WTC11 (cell line): ENCODE results near the gene CDCA4. TPM values are rescaled to one million over a fixed set of nuclear protein-coding genes. Genes with fewer than 3 reads are reported as not detected.

Experiments
- ATAC-seq: fragments of 200-7000 bp; cut with Tn5 transposase; 2 replicates; pipeline ENCODE4 v1.10.0; 2021; ENCODE audit warnings: mild to moderate bottlenecking, moderate library complexity
- CTCF ChIA-PET: fragments of 300-600 bp; sonication (Branson Sonifier 250); formaldehyde crosslinking; loops from one replicate; lab custom pipeline; 2021; ENCODE audit warnings: antibody characterized with exemption; lab: Charles Lee
- POLR2A ChIA-PET: fragments of 350-600 bp; sonication (Branson Sonifier 250); formaldehyde crosslinking; loops from one replicate; lab custom pipeline; 2021; ENCODE audit warnings: antibody characterized with exemption; lab: Charles Lee
- DNase-seq: peaks from one replicate; pipeline ENCODE4 v3.0.0; 2021; ENCODE audit warnings: low spot score
- H3K27ac Mint-ChIP-seq: 2 replicates; pipeline ENCODE4 v1.8.0; 2021; ENCODE audit warnings: mixed read lengths
- H3K27me3 Mint-ChIP-seq: 2 replicates; pipeline ENCODE4 v1.8.0; 2021; ENCODE audit warnings: low read depth, mild to moderate bottlenecking, moderate library complexity, mixed read lengths
- H3K36me3 Mint-ChIP-seq: 2 replicates; pipeline ENCODE4 v1.8.0; 2021; ENCODE audit warnings: mixed read lengths
- H3K4me1 Mint-ChIP-seq: 2 replicates; pipeline ENCODE4 v1.8.0; 2022; ENCODE audit warnings: mixed read lengths
- H3K4me3 Mint-ChIP-seq: 2 replicates; pipeline ENCODE4 v1.8.0; 2021; ENCODE audit warnings: mild to moderate bottlenecking, moderate library complexity, mixed read lengths
- H3K9me3 Mint-ChIP-seq: 2 replicates; pipeline ENCODE4 v1.8.0; 2021; ENCODE audit warnings: mixed read lengths
- ATF1 ChIP-seq: sonication (generic); formaldehyde crosslinking; IDR thresholded peaks from 2 replicates; pipeline ENCODE4 v1.8.1; 2023; ENCODE audit warnings: mild to moderate bottlenecking, moderate library complexity, missing genetic modification reagents
- ELF4 ChIP-seq: sonication (generic); formaldehyde crosslinking; IDR thresholded peaks from 2 replicates; pipeline ENCODE4 v1.8.1; 2022; ENCODE audit warnings: low read depth, mild to moderate bottlenecking, moderate library complexity, missing genetic modification reagents
- ETV6 ChIP-seq: sonication (generic); formaldehyde crosslinking; IDR thresholded peaks from 2 replicates; pipeline ENCODE4 v1.8.1; 2022; ENCODE audit warnings: mild to moderate bottlenecking, missing genetic modification reagents
- FOXP1 ChIP-seq: sonication (generic); formaldehyde crosslinking; IDR thresholded peaks from 2 replicates; pipeline ENCODE4 v1.8.0; 2022; ENCODE audit warnings: missing genetic modification reagents, mild to moderate bottlenecking, moderate library complexity, borderline replicate concordance
- GABPB1 ChIP-seq: sonication (generic); formaldehyde crosslinking; IDR thresholded peaks from 2 replicates; pipeline ENCODE4 v1.8.1; 2023; ENCODE audit warnings: mild to moderate bottlenecking, missing genetic modification reagents
- HMGA2 ChIP-seq: fragments of 250-450 bp; sonication (Bioruptor Pico); IDR thresholded peaks from 2 replicates; pipeline ENCODE4 v1.4.0; 2021; ENCODE audit warnings: mild to moderate bottlenecking, moderate library complexity
- IRF2 ChIP-seq: sonication (generic); formaldehyde crosslinking; IDR thresholded peaks from 2 replicates; pipeline ENCODE4 v1.8.0; 2022; ENCODE audit warnings: low read depth, missing genetic modification reagents, borderline replicate concordance
- JAZF1 ChIP-seq: fragments of 250-450 bp; sonication (Bioruptor Pico); IDR thresholded peaks from 2 replicates; pipeline ENCODE4 v1.9.0; 2021; ENCODE audit warnings: moderate library complexity, mild to moderate bottlenecking, inconsistent platforms
- MXD4 ChIP-seq: fragments of 250-450 bp; sonication (Bioruptor Pico); IDR thresholded peaks from 2 replicates; pipeline ENCODE4 v1.8.0; 2021; ENCODE audit warnings: mild to moderate bottlenecking, moderate library complexity, borderline replicate concordance
- NFATC4 ChIP-seq: fragments of 250-450 bp; sonication (Bioruptor Pico); IDR thresholded peaks from 2 replicates; pipeline ENCODE4 v1.9.0; 2021; ENCODE audit warnings: mild to moderate bottlenecking
- NFE2L1 ChIP-seq: sonication (generic); formaldehyde crosslinking; IDR thresholded peaks from 2 replicates; pipeline ENCODE4 v1.8.1; 2023; ENCODE audit warnings: missing genetic modification reagents
- NFYB ChIP-seq: sonication (generic); formaldehyde crosslinking; conservative IDR thresholded peaks from 2 replicates; pipeline ENCODE4 v1.8.0; 2022; ENCODE audit warnings: low read depth, missing genetic modification reagents
- NR1H2 ChIP-seq: sonication (generic); formaldehyde crosslinking; IDR thresholded peaks from 2 replicates; pipeline ENCODE4 v1.9.0; 2021; ENCODE audit warnings: mild to moderate bottlenecking, moderate library complexity, missing genetic modification reagents
- OVOL2 ChIP-seq: fragments of 250-450 bp; sonication (Bioruptor Pico); IDR thresholded peaks from 2 replicates; pipeline ENCODE4 v1.9.0; 2021; ENCODE audit warnings: mild to moderate bottlenecking, borderline replicate concordance
- RELA ChIP-seq: sonication (generic); formaldehyde crosslinking; IDR thresholded peaks from 2 replicates; pipeline ENCODE4 v1.8.1; 2022; ENCODE audit warnings: missing genetic modification reagents, mild to moderate bottlenecking, borderline replicate concordance
- SMAD4 ChIP-seq: sonication (generic); formaldehyde crosslinking; IDR thresholded peaks from 2 replicates; pipeline ENCODE4 v1.8.0; 2022; ENCODE audit warnings: mild to moderate bottlenecking, missing genetic modification reagents
- ZNF416 ChIP-seq: fragments of 250-450 bp; sonication (Bioruptor Pico); IDR thresholded peaks from 2 replicates; pipeline ENCODE4 v1.9.0; 2021; ENCODE audit warnings: mild to moderate bottlenecking, inconsistent platforms
- ZNF671 ChIP-seq: fragments of 250-450 bp; sonication (Bioruptor Pico); IDR thresholded peaks from 2 replicates; pipeline ENCODE4 v1.8.0; 2021; ENCODE audit warnings: mild to moderate bottlenecking
- total RNA-seq: library from RNA; stranded (reverse); gene quantifications from 3 replicates; pipeline ENCODE4 v1.2.3, GENCODE V29; 2021
- TF ChIP-seq, protein P1 (sequence below): fragments of 250-450 bp; sonication (Bioruptor Pico); conservative IDR thresholded peaks from 2 replicates; pipeline ENCODE4 v1.9.0; 2021; ENCODE audit warnings: mild to moderate bottlenecking
- TF ChIP-seq, protein P2 (sequence below): sonication (generic); formaldehyde crosslinking; IDR thresholded peaks from 2 replicates; pipeline ENCODE4 v1.8.1; 2023; ENCODE audit warnings: mild to moderate bottlenecking, missing genetic modification reagents, moderate library complexity
- TF ChIP-seq, protein P3 (sequence below): sonication (generic); formaldehyde crosslinking; IDR thresholded peaks from 2 replicates; pipeline ENCODE4 v1.8.1; 2022; ENCODE audit warnings: mild to moderate bottlenecking, moderate library complexity, missing genetic modification reagents
- TF ChIP-seq, protein P4 (sequence below): sonication (generic); formaldehyde crosslinking; IDR thresholded peaks from 2 replicates; pipeline ENCODE4 v1.8.1; 2022; ENCODE audit warnings: mild to moderate bottlenecking, missing genetic modification reagents, moderate library complexity, borderline replicate concordance
- TF ChIP-seq, protein P5 (sequence below): sonication (generic); formaldehyde crosslinking; IDR thresholded peaks from 2 replicates; pipeline ENCODE4 v1.8.0; 2022; ENCODE audit warnings: missing genetic modification reagents
- TF ChIP-seq, protein P6 (sequence below): sonication (generic); formaldehyde crosslinking; IDR thresholded peaks from 2 replicates; pipeline ENCODE4 v1.8.0; 2023; ENCODE audit warnings: missing genetic modification reagents
- TF ChIP-seq, protein P7 (sequence below): fragments of 250-450 bp; sonication (Bioruptor Pico); IDR thresholded peaks from 2 replicates; pipeline ENCODE4 v1.9.0; 2021; ENCODE audit warnings: mild to moderate bottlenecking

Gene CDCA4
- total RNA-seq, 1 experiment from 2014 or later, result 63.3 TPM

DNA sequence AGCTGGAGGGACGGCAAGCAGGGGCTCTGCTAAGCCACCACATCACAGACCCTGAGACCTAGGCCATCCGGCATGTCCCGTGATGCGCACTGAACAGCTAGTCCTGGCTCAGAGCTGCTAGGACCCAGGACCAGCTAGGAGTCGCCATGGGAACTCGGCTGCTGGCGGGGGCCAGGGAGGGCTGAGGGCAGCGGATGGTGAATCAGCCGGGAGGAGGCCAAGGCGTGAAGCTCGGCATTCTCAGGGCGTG is 47.8 kb downstream of the CDCA4 start:
- POLR2A ChIA-PET, result no interaction called here

DNA sequence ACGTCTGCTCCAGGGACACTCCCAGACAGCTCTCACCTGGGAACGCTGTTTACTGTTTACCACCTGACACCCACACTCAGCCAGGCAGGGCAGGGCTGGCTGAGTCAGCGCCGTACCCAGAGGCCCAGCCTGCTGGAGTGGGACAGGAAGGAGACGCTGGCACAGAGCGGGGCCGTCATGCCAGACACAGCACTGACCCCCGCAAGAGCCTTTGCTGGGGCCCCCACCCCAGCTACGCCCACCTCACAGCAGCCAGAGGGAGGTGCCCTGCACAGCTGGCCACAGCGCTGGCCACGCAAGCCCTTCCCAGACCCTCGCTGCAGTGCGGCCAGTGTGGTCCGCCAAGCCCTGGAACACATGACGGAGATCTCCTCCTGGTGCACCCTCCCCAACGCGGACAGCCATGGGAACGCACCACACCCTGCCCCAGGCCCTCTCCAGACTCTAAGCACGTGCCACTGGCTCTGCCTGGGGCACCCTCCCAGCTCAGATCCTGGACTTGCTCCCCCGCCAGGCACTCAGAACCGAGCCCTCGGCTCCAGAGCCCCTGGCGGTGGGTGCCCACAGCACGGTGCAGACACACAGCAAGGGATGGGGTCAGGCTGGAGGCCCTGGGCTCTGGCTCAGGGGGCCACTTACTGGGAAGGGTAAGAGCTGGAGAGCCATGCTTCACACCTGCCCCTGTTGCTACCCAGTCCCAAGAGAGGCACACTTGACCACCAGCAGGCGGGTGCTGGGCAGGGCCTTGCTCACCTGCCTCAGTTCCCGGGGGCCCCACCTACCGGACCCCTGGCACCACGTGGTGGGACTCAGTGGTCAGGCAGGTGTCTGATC is 48.4 kb downstream of the CDCA4 start:
- DNase-seq, result no peak
- no peak for TF ChIP-seq ZNF671
- TF ChIP-seq OVOL2 (CRISPR knock-in tag), result no peak
- TF ChIP-seq, protein P1, sequence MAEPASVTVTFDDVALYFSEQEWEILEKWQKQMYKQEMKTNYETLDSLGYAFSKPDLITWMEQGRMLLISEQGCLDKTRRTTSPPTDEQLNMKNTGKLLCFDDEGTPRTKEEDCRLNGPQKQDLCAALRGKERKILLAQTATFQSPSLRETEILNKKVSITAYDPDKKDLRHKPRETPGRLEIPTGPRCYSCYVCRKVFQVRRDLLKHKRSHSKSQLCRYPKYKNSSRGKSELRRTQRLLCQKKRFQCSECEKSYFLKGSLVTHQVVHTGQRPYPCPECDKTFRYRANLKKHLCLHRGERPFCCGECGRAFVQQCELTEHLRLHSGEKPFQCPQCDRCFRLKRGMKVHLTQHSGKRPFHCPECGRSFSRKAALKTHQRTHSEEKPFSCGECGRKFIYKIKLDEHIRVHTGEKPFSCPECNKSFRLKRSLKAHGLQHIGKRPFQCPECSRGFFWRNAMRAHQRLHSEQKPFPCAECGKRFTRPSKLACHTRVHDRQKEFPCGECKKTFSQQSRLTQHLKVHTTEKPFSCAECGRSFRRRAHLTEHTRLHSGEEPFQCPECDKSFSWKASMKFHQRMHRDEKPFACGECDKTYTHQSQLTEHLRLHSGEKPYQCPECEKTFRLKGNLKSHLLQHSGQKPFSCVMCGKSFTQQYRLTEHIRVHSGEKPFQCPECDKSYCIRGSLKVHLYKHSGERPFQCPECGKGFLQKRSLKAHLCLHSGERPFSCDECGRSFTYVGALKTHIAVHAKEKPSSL, result no peak
- TF ChIP-seq NFE2L1 (CRISPR knock-in tag), result no peak
- no peak for TF ChIP-seq NFATC4 (CRISPR knock-in tag)
- TF ChIP-seq, protein P2, sequence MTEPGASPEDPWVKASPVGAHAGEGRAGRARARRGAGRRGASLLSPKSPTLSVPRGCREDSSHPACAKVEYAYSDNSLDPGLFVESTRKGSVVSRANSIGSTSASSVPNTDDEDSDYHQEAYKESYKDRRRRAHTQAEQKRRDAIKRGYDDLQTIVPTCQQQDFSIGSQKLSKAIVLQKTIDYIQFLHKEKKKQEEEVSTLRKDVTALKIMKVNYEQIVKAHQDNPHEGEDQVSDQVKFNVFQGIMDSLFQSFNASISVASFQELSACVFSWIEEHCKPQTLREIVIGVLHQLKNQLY (CRISPR knock-in tag), result no peak
- TF ChIP-seq HMGA2, result no peak
- TF ChIP-seq, protein P3, sequence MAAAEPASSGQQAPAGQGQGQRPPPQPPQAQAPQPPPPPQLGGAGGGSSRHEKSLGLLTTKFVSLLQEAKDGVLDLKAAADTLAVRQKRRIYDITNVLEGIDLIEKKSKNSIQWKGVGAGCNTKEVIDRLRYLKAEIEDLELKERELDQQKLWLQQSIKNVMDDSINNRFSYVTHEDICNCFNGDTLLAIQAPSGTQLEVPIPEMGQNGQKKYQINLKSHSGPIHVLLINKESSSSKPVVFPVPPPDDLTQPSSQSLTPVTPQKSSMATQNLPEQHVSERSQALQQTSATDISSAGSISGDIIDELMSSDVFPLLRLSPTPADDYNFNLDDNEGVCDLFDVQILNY (CRISPR knock-in tag), result no peak
- TF ChIP-seq ELF4, result no peak

More for the DNA sequence above, 47.8 kb downstream of the CDCA4 start:
- ATAC-seq (no peak), DNase-seq (no peak)
- TF ChIP-seq, protein P4, sequence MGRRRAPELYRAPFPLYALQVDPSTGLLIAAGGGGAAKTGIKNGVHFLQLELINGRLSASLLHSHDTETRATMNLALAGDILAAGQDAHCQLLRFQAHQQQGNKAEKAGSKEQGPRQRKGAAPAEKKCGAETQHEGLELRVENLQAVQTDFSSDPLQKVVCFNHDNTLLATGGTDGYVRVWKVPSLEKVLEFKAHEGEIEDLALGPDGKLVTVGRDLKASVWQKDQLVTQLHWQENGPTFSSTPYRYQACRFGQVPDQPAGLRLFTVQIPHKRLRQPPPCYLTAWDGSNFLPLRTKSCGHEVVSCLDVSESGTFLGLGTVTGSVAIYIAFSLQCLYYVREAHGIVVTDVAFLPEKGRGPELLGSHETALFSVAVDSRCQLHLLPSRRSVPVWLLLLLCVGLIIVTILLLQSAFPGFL (CRISPR knock-in tag), result no peak
- TF ChIP-seq NFE2L1 (CRISPR knock-in tag), result no peak
- TF ChIP-seq, protein P5, sequence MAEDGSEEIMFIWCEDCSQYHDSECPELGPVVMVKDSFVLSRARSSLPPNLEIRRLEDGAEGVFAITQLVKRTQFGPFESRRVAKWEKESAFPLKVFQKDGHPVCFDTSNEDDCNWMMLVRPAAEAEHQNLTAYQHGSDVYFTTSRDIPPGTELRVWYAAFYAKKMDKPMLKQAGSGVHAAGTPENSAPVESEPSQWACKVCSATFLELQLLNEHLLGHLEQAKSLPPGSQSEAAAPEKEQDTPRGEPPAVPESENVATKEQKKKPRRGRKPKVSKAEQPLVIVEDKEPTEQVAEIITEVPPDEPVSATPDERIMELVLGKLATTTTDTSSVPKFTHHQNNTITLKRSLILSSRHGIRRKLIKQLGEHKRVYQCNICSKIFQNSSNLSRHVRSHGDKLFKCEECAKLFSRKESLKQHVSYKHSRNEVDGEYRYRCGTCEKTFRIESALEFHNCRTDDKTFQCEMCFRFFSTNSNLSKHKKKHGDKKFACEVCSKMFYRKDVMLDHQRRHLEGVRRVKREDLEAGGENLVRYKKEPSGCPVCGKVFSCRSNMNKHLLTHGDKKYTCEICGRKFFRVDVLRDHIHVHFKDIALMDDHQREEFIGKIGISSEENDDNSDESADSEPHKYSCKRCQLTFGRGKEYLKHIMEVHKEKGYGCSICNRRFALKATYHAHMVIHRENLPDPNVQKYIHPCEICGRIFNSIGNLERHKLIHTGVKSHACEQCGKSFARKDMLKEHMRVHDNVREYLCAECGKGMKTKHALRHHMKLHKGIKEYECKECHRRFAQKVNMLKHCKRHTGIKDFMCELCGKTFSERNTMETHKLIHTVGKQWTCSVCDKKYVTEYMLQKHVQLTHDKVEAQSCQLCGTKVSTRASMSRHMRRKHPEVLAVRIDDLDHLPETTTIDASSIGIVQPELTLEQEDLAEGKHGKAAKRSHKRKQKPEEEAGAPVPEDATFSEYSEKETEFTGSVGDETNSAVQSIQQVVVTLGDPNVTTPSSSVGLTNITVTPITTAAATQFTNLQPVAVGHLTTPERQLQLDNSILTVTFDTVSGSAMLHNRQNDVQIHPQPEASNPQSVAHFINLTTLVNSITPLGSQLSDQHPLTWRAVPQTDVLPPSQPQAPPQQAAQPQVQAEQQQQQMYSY (CRISPR knock-in tag), result no peak
- no peak for TF ChIP-seq ZNF671
- TF ChIP-seq FOXP1 (CRISPR knock-in tag), result no peak
- TF ChIP-seq NR1H2 (CRISPR knock-in tag), result no peak
- TF ChIP-seq ATF1 (CRISPR knock-in tag), result no peak
- no peak for TF ChIP-seq MXD4 (CRISPR knock-in tag)
- TF ChIP-seq, protein P6, sequence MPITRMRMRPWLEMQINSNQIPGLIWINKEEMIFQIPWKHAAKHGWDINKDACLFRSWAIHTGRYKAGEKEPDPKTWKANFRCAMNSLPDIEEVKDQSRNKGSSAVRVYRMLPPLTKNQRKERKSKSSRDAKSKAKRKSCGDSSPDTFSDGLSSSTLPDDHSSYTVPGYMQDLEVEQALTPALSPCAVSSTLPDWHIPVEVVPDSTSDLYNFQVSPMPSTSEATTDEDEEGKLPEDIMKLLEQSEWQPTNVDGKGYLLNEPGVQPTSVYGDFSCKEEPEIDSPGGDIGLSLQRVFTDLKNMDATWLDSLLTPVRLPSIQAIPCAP (CRISPR knock-in tag), result no peak
- no peak for TF ChIP-seq GABPB1
- TF ChIP-seq, protein P7, sequence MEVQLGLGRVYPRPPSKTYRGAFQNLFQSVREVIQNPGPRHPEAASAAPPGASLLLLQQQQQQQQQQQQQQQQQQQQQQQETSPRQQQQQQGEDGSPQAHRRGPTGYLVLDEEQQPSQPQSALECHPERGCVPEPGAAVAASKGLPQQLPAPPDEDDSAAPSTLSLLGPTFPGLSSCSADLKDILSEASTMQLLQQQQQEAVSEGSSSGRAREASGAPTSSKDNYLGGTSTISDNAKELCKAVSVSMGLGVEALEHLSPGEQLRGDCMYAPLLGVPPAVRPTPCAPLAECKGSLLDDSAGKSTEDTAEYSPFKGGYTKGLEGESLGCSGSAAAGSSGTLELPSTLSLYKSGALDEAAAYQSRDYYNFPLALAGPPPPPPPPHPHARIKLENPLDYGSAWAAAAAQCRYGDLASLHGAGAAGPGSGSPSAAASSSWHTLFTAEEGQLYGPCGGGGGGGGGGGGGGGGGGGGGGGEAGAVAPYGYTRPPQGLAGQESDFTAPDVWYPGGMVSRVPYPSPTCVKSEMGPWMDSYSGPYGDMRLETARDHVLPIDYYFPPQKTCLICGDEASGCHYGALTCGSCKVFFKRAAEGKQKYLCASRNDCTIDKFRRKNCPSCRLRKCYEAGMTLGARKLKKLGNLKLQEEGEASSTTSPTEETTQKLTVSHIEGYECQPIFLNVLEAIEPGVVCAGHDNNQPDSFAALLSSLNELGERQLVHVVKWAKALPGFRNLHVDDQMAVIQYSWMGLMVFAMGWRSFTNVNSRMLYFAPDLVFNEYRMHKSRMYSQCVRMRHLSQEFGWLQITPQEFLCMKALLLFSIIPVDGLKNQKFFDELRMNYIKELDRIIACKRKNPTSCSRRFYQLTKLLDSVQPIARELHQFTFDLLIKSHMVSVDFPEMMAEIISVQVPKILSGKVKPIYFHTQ (CRISPR knock-in tag), result no peak
- TF ChIP-seq JAZF1, result no peak
- no peak for TF ChIP-seq RELA (CRISPR knock-in tag)
- no peak for TF ChIP-seq NFATC4 (CRISPR knock-in tag)
- no peak for TF ChIP-seq HMGA2
- TF ChIP-seq IRF2 (CRISPR knock-in tag), result no peak
- TF ChIP-seq ETV6 (CRISPR knock-in tag), result no peak
- TF ChIP-seq NFYB (CRISPR knock-in tag), result no peak
- TF ChIP-seq SMAD4 (CRISPR knock-in tag), result no peak
- TF ChIP-seq ZNF416, result no peak
- CTCF ChIA-PET, result interaction anchor here (0.9 to 5.0 kb wide), 9 partner anchors 12 to 204 kb away, joined by 3 to 56 read pairs (median 8); partner anchors contain the start of gene CLBA1
- Mint-ChIP-seq H3K9me3 (no peaks in the 10 kb centered on the region), H3K36me3 (no peaks in the 10 kb centered on the region), H3K27me3 (peaks cover 19% of the 10 kb centered on the region), H3K4me3 (no peak overlapping the region), H3K4me1 (peaks cover 12% of the 10 kb centered on the region), H3K27ac (no peak overlapping the region)

More for the DNA sequence above, 48.4 kb downstream of the CDCA4 start:
- Mint-ChIP-seq H3K27ac (no peak overlapping the region), H3K4me1 (peaks cover 12% of the 10 kb centered on the region), H3K4me3 (no peak overlapping the region), H3K27me3 (peaks cover 16% of the 10 kb centered on the region), H3K36me3 (no peaks in the 10 kb centered on the region), H3K9me3 (no peaks in the 10 kb centered on the region)
- ChIA-PET CTCF (interaction anchor here (0.9 to 5.0 kb wide), 9 partner anchors 12 to 204 kb away, joined by 3 to 56 read pairs (median 8); partner anchors contain the start of gene CLBA1), POLR2A (no interaction called here)
- no peak for ATAC-seq
